ENCODE results near the gene TOP2A.
A peak's percentile ranks its signal among the peaks of the same experiment; 100 is the strongest.

TOP2A gene

DNA sequence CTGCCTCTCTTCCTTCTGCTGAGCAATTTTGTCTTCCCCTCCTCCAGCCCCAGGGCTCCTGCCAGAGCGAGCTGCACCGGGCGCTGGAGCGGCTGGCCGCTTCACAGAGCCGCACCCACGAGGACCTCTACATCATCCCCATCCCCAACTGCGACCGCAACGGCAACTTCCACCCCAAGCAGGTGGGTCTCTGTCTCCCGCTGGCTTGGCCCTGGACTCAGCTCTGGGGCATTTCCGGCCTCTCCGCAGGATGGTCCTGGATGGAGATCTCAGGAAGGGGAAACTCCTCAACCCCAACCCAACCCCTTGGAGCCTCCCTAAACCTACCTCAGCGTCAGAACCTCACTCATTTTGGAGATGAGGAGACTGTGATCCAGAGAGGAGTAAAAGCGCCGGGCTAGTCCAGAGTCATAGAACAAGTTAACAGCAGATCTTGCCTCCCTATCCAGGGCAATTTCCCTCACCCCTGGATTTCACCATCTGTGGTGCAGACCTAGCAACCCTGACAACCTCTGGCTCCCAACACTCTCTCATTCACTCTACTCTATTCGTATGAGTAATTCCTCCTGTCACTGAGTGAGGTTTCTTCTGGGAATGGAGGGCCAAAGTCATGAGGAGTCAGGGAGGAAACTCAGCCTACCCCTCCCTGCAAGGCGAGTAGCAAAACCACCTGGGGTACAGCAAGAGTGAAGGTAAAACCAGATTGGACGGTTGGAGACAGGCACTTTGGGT, 36.4 kb upstream of the TOP2A start:
- DNase-seq = no peak

DNA sequence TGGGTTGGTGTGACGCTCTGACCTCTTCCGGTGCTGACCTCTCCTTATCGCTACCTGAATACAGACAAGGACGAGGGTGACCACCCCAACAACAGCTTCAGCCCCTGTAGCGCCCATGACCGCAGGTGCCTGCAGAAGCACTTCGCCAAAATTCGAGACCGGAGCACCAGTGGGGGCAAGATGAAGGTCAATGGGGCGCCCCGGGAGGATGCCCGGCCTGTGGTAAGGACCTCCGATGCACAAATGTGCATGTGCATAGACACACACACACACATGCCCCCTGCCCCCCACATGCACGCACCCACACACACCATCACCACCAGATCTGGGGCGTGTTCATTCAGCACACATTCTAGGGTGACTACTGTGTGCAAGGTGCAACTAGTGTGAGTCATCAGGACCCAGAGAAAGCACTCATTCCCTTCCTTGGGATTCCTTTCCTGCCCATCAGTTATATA, 35.3 kb upstream of the TOP2A start:
- DNase-seq = no peak

DNA sequence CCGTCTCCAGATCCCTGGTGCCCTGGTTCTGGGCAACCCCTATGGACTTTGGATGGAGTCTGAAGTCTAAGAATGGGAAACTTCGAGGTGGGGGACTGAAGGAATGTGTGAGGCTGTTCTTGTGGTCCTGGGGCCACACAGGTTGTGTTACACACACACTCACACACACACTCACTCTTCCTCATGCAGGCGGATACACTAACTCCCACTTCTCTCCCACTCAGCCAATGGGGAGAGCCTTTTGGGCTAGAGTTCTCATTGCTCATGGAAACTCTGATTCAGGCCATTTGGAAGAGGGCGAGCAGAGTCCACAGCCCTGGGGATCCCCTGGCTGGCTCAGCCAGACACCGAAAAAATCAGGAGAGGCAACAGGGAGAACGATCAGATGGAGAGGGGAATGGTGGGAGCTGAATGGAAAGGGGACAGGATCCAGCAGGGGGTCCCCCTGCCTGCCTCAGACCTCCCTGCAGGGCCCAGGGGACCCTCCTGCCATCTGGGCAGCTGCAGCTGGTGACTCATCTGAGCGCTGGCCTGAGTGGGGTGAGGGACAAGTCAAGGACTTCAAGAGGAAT, 34.6 kb upstream of the TOP2A start:
- no peak for DNase-seq

DNA sequence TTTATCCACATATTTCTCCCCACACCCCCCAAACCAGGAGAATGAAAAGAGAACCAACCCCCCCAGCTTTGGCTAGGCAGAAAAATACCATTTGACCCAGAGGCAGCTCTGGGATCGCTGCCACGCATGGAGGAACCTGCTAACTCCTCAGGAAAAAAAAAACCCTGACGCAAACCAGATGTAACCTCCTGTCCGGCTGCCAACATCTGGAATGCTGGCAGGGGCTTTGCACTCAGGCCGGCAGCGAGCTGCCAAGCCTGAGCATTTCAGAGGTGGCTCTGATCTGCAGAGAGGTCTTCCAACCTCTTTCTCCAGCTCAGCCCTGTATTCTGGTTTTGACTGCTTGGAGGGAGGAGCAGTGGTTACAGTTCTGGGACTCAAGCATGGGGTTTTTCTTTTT, 33.7 kb upstream of the TOP2A start:
- no peak for DNase-seq

DNA sequence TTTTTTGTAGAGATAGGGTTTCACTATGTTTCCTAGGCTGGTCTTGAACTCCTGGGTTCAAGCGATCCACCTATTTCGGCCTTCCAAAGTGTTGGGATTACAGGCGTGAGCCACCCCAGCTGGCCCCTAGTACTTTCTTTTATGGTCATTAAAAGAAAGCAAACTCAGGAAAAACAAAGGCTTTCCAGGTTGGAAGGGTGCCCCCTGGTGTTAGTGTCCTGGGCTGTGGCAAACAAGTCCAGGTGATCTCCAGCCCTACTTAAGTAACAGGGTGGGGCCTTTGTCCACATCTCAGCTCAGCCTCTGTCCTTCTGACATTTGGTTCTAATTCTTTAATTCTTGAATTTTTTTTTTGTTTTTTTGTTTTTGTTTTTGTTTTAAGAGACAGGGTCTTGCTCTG, 32.5 kb upstream of the TOP2A start:
- DNase-seq = peak; percentile 13

DNA sequence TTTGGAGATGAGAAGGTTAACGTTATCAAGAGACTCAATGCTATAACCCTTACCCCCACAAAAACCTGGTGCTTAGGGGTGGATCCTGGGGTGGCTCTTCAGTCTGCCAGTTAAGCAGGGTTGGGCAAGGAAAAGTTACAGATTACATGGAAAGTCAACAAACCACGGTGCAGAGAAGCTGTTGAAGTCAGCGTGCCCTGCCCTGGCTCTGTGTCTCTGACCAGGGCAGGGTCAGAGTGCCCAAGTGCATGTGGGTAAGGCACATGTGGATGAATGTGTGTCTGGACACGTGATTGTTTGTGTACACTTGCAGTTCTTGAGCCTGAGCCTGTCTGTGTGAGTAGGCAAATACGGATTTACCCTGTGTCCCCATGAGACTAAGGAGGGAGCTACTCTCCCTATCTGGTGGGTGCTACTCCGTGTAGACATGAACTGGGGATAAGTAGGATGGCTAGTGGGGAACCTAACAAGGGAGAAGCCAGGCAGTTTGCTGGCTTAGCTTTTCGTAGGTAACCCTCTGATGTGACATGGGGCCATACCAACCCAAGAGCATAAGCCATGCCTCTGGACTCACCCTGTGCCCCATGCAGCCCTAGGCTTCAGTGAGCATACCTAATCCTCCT, 31.1 kb upstream of the TOP2A start:
- DNase-seq = no peak

DNA sequence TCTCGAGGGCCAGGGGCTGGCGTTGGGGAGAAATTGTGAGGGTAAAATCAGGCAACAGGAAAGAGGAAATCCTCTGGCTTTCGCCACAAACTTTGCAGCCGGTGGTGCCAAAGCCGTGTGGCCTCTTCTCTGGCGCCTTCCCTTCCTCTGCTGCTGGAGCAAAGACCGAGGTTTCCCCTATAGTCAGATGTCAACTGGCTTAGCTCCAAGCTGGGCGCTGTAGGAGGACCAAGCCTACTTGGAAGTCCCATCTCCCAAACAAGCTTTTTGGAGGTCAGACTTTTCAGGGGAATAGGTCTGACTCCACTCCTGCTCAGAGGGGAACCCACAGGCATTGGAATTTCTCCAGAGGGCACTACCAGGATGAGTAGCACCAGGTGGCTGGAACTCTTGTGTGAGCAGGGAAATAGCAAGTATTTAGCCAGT, 30.5 kb upstream of the TOP2A start:
- no peak for DNase-seq

DNA sequence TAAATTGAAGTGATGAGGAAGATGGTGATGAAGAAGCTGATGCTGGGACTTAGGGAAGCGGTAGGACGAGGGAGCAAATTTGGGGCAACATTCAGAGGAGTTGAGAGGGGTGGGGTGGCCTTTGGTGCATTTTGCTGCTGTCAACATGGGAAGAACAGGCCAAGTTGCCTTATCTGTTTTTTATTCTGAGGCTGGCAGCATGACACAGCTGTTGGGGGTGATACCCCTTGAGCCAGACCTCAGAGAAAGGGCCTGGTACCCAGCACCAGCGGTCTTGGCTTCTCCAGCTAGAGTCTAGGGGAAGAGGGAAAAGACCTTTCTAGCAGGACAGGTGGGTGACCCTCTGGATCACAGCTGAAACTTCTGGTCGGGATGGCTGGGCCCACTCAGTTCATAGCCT, 30.1 kb upstream of the TOP2A start:
- no peak for DNase-seq

DNA sequence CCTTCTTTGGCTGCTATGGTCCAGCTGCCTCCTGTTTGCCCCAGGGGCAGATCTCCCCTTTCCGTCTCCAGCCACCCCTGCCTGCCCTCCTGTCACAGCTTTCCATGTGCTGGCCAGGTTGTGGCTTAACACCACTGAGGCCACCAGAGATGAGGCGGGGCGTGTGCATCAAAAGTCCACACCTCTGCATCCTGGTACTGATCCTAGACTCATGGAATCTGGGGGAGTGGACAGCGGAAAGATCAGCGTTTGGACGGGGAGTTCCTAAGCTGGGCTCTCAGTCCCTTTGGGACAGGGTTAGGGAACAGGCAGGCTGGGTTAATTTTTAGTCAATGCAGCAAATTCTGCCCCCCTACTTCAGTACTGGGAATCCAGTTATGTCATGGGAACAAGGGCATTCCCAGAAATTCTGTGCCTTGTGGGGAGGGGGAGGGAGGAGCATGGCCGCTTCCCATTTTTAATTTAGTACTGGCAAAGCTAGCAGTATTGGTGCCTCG, 29.5 kb upstream of the TOP2A start:
- no peak for DNase-seq

DNA sequence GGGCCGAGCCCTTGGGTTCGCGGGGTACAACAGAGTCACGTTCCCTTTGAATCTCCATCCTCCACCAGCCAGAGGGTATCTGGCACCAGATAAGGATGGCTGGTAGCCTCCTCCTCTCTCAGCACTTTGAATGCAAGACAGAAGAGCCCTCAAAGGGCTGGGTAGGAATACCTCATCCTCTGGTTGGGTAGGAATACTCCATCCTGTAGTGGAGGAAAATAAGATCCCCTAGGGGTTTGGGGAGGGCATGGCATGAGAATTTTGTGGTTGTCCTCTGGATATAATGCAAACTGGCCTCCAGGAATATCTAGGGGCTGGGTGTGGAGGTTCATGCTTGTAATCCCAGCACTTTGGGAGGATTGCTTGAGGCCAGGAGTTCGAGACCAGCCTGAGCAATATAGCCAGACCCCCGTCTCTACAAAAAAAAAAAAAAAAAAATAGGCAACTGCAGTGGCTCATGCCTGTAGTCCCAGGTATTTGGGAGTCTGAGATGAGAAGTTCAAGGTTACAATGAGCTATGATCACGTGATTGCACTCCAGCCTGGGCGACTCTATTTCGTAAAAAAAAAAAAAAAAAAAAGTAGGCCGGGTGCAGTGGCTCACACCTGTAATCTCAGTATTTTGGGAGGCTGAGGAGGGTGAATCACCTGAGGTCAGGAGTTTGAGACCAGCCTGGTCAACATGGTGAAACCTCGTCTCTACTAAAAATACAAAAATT, 28.2 kb upstream of the TOP2A start:
- DNase-seq = no peak

DNA sequence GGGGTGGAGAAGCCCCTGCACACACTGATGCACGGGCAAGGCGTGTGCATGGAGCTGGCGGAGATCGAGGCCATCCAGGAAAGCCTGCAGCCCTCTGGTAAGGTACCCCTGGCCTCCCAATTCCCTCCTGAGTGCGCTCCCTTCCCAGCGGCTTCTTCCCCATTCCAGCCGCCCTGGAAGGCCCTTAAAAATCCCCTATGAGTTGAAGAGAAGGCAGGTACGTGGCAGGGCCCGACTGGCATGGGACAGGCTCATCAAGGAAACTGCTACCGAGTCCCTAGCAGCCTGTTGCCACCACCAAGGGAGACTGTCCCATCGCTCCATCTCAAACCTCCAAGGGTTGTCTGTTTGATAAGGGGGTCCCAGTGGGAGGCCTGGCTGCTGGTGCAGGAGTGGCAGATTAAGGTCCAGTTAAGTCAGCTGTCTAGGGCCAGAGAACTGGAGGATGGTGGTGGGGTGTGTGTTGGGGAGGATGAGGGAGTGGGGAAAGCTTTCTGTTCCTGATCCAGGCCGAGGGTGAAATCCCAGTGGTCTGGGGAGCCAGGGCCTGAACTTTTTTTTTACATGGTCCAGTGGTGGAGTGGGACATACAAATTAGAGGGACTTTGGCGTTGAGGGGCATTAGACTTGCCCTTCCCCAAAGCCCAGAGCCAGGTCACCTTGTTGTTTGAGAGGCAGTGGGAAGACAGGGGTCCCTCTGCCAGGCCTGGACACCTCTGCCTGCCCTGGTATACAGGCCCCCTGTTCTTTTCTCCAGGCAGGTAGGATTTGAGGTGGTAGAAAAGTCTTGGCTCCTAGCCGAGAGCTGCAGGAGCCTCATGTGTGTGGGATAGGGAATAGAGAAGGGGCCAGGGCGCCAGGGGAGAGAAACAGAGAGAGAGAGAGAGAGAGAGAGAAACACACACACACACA, 26.5 kb upstream of the TOP2A start:
- no peak for DNase-seq

DNA sequence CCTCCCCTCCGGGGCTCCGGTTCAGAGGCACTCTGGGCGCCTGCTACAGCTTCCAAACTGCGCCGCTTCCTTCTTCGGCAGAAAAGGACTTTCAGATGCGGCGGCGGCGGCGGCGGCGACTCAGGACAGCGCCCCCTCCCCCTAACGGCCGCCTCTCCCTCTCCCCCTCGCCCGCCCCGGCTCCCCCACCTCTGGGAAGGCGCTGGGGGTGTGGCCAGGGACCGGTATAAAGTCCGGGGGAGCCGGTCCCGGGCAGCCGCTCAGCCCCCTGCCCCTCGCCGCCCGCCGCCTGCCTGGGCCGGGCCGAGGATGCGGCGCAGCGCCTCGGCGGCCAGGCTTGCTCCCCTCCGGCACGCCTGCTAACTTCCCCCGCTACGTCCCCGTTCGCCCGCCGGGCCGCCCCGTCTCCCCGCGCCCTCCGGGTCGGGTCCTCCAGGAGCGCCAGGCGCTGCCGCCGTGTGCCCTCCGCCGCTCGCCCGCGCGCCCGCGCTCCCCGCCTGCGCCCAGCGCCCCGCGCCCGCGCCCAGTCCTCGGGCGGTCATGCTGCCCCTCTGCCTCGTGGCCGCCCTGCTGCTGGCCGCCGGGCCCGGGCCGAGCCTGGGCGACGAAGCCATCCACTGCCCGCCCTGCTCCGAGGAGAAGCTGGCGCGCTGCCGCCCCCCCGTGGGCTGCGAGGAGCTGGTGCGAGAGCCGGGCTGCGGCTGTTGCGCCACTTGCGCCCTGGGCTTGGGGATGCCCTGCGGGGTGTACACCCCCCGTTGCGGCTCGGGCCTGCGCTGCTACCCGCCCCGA, 25.7 kb upstream of the TOP2A start, which contains the start of gene IGFBP4:
Gene IGFBP4, plus strand, starts transcription at position 255 of the 792 bp plus-strand sequence. Its CDS starts 286 bp downstream, at position 541.
- DNase-seq = peak; percentile 44

DNA sequence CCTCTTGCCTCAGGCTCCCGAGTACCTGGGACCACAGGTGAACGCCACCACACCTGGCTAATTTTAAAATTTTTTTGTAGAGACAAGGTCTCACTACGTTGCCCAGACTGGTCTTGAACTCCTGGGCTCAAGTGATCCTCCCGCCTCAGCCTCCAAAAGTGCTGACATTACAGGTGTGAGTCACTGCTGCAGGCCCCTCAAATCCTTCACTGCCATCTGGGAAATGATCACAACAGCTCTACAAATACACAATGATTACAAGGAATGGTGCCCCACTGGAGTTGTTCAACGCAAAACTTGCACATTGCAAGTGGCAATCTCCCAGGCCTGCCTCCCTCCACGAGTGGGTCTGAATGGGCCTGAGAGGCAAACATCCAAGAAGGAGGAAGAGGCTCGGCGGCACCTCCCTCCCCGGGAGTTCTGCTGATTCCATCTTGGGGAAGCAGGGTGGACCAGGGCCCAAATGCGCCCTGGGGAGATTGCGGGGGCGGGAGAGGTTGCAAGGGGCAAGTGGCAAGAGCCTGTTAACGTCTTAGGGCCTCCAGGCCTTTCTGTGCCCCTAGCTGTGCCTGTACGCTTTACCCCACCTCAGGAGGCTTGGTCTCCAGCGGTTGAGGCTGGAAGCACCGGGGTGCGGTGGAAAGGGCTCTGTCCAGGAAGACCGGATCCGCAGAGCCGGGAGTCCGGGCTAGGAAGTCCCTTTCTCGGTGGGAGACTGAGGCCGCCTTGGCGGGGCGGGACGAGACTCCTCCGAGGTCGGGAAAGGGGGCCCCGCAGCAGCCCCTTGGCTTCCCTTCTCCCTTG, 24.9 kb upstream of the TOP2A start:
- no peak for DNase-seq

DNA sequence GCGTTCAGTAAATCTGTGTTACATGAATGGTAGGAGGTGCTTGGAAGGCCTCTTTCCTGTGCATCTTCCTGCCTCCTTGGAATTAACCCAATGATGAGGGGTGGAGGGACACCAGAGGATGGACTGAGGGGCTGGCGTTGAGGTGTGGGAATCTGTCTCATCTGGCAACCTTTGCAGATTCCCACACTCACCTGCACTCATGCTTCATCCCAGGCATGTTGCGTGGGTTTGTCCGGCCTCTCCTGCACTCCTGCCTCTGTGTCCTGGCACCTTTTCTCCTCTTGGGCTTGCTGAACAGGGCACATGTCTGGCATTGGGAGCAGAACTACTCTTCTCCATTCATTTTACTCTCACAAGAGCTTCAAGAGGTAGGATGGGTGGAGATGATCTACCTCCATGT, 22.5 kb upstream of the TOP2A start:
- no peak for DNase-seq

DNA sequence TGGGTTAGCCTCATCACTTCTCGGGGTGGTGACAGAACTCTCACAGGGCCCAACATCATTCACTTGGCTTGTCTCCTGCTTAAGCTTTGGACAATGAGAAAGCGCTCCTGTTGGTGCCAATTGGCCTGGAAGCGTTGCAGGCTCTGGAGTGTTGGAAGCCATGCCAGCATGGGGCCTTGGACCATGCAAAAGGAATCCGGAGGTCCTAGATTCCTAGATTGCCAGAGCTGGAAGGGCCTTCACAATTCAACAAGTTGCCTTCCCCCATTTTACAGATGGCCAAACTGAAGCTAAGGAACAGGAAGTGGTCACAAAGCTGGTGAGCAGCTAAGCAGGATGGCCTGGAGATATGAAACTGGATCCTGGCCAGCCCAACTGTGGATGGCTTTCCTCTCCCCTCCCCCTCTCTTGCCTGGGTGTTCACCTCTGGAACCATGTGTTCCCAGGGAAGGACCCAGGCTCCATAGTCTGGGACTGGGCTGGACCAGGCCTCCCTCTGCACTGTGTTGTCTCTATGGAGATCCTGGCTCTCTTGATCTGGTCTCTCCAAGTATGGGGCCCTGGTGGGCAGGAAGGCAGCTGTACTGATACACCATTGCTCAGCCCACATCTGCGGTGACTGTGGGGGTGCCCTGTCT, 19.5 kb upstream of the TOP2A start:
- no peak for DNase-seq

DNA sequence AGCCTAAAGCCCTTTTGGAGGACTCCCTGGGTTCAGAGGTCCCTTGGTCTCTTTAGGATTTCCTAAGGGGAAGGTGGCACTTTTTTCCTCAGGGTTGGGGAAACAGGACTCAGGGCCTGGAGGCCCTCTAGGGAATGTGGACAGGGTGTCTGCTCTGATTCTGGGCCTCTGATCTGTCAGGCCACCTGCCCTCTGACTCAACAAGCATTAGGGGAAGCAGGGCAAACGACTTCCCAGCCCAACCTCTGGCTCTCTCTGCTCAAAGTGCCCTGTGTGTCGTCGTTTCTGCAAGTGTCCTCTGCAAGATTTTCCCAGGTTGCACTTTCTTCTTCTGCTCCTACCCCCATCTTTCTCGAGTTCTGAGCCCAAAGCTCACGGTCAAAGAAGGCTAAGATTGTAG, 18.9 kb upstream of the TOP2A start:
- no peak for DNase-seq

DNA sequence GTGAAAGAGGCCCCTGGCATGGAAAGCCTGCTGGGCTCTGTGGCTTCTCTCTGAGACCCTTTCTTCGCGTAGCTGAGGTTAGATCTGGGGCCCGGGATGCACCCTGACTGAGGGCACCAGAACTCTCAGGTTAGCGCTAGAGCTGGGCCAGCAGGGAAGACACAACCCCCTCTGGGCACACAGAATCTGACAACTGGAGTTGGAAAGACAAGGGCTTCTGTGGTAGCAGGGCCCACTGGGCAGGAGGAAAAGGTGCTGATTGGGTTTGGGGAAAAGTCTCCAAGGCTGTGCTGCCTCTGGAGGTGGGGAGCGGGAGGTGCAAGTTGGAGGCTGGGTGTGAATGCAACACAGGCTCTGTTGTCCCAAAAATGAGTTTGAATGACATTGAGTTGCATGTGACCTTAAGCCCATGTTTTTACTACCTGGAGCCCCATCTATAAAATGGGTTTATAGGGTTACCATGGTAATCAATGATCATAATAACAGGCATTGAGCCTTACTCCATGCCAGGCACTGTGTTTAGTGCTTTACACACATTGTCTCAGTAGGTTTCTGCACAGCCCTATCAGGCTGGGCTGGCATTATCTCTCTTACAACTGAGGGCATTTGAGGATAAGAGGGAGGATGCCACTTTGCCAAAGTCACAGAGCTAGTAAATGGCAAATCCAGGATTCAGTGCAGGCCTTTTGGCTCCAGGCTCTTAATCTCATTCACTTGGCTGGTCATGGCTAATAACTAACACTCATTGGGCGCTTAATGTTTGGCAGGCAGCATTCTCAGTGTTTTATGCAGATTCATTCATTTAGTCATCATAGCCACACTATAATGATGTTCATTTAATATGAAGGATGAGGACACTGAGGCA, 16.1 kb upstream of the TOP2A start:
- no peak for DNase-seq

DNA sequence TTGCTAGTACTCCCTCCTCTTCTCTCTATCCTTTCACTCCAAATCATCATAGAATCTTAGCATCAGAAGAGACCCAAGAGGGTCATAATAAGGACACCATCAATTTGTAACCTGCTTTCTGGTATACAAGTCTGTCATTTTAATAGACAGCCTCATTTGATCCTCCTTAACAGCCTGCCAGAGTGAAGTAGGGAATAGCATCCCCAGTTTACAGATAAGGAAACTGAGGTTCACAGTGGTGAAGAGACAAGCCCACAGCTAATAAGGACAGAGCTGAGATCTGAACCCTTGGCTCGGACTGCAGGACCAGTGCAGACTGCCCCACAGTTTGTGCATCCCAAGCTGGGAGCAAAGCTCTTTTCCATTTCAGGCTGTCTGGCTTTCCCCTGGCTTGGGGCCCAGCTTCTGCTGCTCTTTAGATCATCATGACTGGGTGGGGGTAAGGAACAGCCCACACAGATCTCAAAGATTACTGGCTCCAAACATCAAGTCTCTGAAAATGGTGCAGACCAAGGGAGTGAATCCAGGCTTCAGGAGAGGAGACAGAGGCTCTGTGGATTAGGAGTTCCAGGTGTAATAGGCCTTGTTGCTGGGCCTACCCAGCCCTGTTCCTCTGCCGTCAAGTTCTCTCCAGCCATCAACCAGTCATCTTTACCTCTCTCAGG, 15.3 kb upstream of the TOP2A start:
- no peak for DNase-seq

DNA sequence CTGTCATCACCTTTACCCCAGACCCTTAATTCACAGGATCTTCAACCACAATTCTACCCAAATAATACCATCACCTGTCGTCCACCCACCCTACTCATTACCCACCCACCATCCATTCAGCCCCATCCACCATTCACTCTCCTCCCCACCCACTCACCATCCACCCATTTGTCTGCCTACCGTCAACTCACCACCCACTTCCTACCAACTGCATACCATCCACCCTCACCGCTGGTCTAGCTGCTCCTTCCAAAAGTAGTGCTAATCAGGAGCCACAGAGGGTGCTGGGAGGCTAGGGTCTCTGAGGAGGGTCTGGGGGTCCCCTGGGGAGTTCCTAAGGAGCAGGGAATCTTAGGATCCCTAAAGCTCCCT, 13.5 kb upstream of the TOP2A start:
- no peak for DNase-seq
